ENCODE results near the gene SKAP1. TPM values are rescaled to one million over a fixed set of nuclear protein-coding genes. Genes with fewer than 3 reads are reported as not detected.

SKAP1 gene
- total and polyA plus RNA-seq, 2 of the 13 experiments (the other 11 are each of a cell fraction or from before 2014, with no cell fraction given), result 0.21 TPM; not detected in 1

DNA sequence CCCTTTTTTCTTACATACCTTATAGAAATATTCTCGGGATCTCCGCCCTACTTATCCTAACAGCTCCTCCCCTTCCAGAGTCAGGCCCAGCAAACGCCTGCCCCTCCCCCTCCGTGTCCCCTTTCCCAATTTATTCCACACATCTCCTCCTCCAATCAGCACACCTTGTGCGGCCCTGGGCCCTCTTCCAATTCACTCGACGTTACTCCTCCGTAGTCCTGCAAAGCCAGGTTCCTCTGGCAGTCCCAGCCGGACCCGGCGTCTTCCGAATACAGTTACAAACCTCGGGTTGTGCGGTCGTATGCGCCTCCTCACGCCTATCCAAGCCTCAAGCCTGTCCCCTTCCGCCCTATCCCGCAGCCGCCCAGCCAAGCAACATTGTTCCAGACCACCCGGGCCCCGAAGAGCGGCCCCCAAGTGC, 329.4 kb downstream of the SKAP1 start (continued):
- TF ChIP-seq, protein P1, sequence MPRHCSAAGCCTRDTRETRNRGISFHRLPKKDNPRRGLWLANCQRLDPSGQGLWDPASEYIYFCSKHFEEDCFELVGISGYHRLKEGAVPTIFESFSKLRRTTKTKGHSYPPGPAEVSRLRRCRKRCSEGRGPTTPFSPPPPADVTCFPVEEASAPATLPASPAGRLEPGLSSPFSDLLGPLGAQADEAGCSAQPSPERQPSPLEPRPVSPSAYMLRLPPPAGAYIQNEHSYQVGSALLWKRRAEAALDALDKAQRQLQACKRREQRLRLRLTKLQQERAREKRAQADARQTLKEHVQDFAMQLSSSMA (CRISPR knock-in tag; IDR thresholded peaks at IDR 0.05), result no peak
- TF ChIP-seq, protein P2, sequence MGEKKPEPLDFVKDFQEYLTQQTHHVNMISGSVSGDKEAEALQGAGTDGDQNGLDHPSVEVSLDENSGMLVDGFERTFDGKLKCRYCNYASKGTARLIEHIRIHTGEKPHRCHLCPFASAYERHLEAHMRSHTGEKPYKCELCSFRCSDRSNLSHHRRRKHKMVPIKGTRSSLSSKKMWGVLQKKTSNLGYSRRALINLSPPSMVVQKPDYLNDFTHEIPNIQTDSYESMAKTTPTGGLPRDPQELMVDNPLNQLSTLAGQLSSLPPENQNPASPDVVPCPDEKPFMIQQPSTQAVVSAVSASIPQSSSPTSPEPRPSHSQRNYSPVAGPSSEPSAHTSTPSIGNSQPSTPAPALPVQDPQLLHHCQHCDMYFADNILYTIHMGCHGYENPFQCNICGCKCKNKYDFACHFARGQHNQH (CRISPR knock-in tag; IDR thresholded peaks at IDR 0.05), result no peak
- TF ChIP-seq CBFB (CRISPR knock-in tag; IDR thresholded peaks at IDR 0.05) (0 out of 2 replicates have a peak, but pooled peaks have one; percentile 1), ZZZ3 (CRISPR knock-in tag; IDR thresholded peaks at IDR 0.05; ENCODE audit: borderline replicate concordance) (no peak; the same call in 1 of the 2 replicates), ZNF850 (CRISPR knock-in tag; conservative IDR thresholded peaks at IDR 0.05) (0 out of 2 replicates have a peak, but pooled peaks have one; percentile 48), ZBTB8A (CRISPR knock-in tag; IDR thresholded peaks at IDR 0.05; ENCODE audit: borderline replicate concordance, low read depth) (no peak), CHD2 (IDR thresholded peaks at IDR 0.05; ENCODE audit: low read depth, low read length) (0 out of 2 replicates have a peak, but pooled peaks have one; percentile 10), ATF7-NPFF (CRISPR knock-in tag; IDR thresholded peaks at IDR 0.05; ENCODE audit: low read depth) (no peak), ZNF569 (CRISPR knock-in tag; IDR thresholded peaks at IDR 0.05; ENCODE audit: borderline replicate concordance) (no peak), ZSCAN25 (CRISPR knock-in tag; IDR thresholded peaks at IDR 0.05) (no peak), TOPORS (CRISPR knock-in tag; IDR thresholded peaks at IDR 0.05) (peak; percentile 18; the same call in 1 of the 2 replicates), BRCA1 (CRISPR knock-in tag; IDR thresholded peaks at IDR 0.05) (no peak), ZNF781 (CRISPR knock-in tag; IDR thresholded peaks at IDR 0.05; ENCODE audit: borderline replicate concordance, not compliant biosample characterization) (peak; percentile 20), ZBTB1 (CRISPR knock-in tag; IDR thresholded peaks at IDR 0.05; ENCODE audit: borderline replicate concordance) (0 out of 2 replicates have a peak, but pooled peaks have one; percentile 29), MEF2D (CRISPR knock-in tag; IDR thresholded peaks at IDR 0.05) (0 out of 2 replicates have a peak, but pooled peaks have one; percentile 59), ZNF557 (CRISPR knock-in tag; IDR thresholded peaks at IDR 0.05) (no peak), ZNF331 (CRISPR knock-in tag; IDR thresholded peaks at IDR 0.05) (no peak), TAF15 (IDR thresholded peaks at IDR 0.05; ENCODE audit: low read depth, low read length, poor library complexity, severe bottlenecking) (no peak), HOXD1 (CRISPR knock-in tag; IDR thresholded peaks at IDR 0.05) (no peak), ZNF772 (CRISPR knock-in tag; IDR thresholded peaks at IDR 0.05) (no peak), RFX3 (CRISPR knock-in tag; IDR thresholded peaks at IDR 0.05) (no peak), ZNF225 (CRISPR knock-in tag; IDR thresholded peaks at IDR 0.05) (peak; percentile 92; the same call in 1 of the 2 replicates), RFXAP (CRISPR knock-in tag; IDR thresholded peaks at IDR 0.05; ENCODE audit: borderline replicate concordance) (0 out of 2 replicates have a peak, but pooled peaks have one; percentile 17), HOXA3 (CRISPR knock-in tag; IDR thresholded peaks at IDR 0.05) (no peak)
- TF ChIP-seq, protein P3, sequence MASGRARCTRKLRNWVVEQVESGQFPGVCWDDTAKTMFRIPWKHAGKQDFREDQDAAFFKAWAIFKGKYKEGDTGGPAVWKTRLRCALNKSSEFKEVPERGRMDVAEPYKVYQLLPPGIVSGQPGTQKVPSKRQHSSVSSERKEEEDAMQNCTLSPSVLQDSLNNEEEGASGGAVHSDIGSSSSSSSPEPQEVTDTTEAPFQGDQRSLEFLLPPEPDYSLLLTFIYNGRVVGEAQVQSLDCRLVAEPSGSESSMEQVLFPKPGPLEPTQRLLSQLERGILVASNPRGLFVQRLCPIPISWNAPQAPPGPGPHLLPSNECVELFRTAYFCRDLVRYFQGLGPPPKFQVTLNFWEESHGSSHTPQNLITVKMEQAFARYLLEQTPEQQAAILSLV (CRISPR knock-in tag; IDR thresholded peaks at IDR 0.05; ENCODE audit: borderline replicate concordance), result no peak
- TF ChIP-seq, protein P4, sequence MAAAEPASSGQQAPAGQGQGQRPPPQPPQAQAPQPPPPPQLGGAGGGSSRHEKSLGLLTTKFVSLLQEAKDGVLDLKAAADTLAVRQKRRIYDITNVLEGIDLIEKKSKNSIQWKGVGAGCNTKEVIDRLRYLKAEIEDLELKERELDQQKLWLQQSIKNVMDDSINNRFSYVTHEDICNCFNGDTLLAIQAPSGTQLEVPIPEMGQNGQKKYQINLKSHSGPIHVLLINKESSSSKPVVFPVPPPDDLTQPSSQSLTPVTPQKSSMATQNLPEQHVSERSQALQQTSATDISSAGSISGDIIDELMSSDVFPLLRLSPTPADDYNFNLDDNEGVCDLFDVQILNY (CRISPR knock-in tag; conservative IDR thresholded peaks at IDR 0.05), result no peak
- TF ChIP-seq, protein P5, sequence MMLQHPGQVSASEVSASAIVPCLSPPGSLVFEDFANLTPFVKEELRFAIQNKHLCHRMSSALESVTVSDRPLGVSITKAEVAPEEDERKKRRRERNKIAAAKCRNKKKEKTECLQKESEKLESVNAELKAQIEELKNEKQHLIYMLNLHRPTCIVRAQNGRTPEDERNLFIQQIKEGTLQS (CRISPR knock-in tag; IDR thresholded peaks at IDR 0.05), result no peak

Data from HepG2 (cell line).